SHP77 treated with DMSO at 0.1 percent for 48 hours (cell line): Measurements from ENCODE around the gene SGMS1.
"Not testable (repeated sequence)": the region's sequence is repeated elsewhere in the genome, so short reads cannot be mapped to it uniquely, and the experiment has no call there.

Source experiments
- DNase-seq: peaks from one replicate; lab custom pipeline; 2025; lab: John Stamatoyannopoulos, UW

Gene SGMS1

DNA sequence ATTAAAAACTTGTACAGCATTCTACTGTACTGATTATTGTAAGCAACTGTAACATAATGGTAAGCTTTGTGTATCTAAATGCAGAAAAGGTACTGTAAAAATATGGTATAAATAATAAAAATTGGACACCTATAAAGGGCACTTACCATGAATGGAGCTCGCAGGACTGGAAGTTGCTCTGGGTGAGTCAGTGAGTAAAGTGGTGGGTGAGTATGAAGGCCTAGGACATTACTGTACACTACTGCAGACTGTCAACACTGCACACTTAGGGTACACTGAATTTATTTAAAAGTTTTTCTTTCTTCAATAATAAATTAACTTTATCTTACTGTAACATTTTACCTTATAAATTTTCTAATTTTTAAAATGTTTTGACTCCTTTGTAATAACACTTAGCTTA lies 253.8 kb downstream of the SGMS1 start:
- no peak for DNase-seq

DNA sequence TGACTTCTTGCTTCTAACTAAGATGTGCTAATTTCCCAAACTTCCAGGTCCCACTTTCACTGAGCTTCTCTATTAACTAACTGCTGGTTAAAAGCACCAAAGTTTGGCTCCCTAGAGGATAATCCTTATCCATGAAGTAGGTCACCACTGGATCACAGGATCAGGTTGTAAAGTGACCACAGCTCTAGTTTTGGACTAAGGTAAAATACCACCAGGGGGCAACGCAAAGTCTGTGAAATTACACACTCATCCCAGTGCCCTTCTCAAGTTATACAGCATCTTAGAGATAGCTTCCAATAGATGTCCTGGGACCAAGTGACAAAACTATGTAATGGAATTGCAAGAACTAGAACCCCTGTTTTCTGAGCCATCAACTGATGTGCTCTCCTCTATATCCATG lies 256.0 kb downstream of the SGMS1 start:
- DNase-seq: no peak

DNA sequence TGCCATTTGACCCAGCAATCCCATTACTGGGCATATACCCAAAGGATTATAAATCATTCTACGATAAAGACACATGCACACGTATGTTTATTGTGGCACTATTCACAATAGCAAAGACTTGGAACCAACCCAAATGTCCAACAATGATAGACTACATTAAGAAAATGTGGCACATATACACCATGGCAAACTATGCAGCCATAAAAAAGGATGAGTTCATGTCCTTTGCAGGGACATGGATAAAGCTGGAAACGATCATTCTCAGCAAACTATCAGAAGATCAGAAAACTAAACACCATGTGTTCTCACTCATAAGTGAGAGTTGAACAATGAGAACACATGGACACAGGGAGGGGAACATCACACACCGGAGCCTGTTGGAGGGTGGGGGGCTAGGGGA lies 257.3 kb downstream of the SGMS1 start:
- DNase-seq: not testable (repeated sequence)

DNA sequence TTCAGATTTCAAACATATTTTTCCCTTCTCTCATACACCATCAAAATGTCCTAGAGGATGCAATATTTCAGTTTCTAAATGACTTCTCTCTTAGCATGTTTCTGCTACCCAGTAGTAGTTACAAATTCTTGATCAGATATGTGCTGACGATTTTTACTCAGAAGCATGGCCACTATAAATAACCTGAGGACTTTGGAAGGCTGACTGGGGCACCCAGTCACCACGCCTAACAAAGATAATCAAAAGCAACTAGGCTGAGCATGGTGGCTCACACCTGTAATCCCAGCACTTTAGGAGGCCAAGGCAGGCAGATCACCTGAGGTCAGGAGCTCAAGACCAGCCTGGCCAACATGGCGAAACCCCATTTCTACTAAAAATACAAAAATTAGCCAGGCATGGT lies 259.0 kb downstream of the SGMS1 start:
- not testable (repeated sequence) for DNase-seq

DNA sequence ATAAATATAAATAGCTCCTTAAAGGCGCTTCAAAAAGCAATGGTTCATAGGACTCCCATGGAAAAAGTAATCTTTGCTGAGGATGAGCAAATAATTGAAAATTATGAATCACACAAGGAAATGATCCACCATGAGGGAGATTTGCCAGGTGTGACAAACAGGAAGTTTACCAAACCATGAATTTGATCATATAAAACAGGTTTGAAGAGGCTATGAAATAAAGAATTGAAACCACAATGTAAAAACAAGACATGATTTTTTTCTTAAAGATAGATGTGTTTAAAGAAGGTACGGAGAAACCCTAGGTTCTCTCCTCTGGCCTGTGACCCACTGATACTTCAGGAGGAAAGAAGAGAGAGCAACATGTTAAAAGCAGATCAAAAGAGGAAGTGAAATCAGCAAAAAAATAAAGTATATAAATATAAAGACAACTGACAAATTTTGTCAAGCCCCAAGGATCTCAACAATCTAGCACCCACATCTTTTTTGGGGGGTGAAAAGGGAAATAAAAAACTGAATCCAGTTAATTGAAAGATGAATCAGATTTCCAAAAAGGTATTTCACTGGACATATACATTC lies 261.1 kb downstream of the SGMS1 start:
- DNase-seq: no peak

DNA sequence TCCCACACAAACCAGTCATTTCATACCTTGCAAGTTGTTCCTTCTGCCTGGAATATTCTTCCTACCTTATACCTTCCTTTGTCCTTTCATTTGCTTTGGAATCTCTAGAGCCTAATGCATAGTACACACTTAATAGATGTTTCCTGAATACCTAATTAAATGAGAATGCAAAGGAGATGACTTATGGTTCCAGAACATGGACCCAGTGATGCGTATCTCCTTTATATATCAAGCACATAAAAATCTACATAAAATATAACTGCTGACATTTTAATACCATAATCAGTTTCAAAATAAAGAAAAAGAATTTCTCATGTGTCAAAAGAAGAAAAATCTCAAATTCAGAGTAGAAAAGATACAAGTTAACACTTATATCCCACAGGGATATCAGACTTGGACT lies 261.8 kb downstream of the SGMS1 start:
- DNase-seq: no peak

DNA sequence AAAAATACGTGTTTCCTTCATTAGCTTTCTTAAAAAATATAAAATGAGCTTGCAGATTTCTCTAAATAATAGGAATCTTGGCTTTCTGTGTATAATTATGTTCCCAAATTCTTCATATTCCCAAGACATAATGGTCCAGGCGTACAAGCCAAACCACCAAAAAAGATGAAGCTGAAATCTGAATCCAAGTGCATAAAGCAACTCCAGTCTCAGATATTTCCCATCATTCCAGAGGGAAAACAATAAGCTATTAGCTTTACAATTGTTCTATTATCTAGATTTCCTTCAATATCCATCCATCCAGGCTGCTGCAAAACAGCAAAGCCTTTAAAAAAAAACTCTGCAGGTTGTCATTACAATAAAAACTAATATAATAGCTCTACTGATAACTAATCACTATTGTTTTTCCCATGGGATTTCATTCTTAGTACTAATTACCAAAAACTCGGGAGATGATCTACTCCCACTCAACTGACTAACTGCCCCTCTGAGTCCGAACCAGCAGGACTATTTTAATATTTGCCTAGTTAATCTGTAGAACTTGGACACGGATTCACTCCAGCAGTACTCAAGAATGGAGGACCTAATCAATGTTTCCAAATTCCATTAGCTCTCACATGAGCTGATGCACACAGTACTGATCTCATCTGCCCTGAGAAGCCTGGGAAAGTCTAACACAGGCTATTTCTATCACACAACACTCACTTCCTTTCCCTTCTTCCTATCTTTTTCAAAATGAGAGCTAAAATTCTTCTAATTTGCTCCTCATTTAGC lies 263.5 kb downstream of the SGMS1 start:
- no peak for DNase-seq

DNA sequence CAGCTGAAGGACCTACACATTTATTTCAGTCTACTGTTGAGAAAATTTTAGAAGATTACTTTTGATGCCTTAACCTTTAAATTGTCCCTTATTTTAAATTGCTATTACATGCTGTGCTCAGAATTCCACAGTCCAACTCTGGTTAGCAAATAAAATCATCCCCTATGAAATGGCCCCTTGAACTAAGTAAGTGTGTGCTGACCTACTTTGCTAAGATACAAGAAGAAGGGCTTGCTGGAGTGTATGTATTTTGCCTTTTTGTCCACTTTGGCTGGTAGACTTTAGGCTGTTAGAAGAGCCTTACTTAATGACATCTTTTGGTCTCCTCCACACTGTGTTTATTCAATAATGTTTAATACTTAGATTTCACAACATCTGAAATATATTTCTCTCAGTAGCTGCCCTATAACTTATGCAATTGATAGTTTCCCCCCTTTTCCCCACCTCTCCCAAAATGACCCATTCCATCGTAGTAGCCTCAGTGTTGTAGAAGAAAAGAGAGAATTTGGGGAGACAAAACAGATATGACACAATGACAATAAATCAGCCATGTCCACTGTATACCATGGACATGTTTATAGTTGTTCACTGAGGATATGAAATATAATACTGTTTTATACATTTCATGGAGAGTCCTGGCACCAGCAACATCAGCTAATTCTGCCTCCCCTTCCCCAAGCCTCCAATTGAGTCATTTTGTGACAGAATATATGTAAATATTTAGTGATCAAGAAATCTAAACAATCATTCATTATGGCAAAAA lies 264.6 kb downstream of the SGMS1 start:
- DNase-seq: no peak

DNA sequence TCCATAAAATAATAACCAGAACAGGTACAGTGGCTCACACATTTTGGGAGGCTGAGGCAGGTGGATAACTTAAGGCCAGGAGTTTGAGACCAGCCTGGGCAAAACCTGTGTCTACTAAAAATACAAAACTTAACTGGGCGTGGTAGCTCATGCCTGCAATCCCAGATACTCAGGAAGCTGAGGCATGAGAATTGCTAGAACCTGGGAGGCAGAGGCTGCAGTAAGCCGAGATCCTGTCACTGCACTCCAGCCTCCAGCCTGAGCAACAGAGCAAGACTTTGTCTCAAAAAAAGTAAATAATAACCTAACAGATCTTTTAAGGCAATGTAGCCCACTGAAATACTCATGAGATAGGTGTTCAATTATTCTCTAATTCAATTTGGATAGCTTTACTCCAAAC lies 265.3 kb downstream of the SGMS1 start:
- no peak for DNase-seq

DNA sequence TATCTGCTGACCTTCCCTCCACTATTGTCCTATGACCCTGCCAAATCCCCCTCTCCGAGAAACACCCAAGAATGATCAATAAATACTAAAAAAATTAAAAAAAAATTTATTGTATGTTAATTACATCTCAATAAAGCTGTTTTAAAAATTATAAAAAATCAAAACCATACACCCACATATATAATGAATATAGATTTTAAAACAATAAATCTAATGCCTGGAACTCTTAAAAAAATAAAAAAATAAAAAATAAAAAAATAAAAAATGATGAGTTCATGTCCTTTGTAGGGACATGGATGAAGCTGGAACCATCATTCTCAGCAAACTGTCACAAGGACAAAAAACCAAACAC lies 267.3 kb downstream of the SGMS1 start:
- DNase-seq: not testable (repeated sequence)

DNA sequence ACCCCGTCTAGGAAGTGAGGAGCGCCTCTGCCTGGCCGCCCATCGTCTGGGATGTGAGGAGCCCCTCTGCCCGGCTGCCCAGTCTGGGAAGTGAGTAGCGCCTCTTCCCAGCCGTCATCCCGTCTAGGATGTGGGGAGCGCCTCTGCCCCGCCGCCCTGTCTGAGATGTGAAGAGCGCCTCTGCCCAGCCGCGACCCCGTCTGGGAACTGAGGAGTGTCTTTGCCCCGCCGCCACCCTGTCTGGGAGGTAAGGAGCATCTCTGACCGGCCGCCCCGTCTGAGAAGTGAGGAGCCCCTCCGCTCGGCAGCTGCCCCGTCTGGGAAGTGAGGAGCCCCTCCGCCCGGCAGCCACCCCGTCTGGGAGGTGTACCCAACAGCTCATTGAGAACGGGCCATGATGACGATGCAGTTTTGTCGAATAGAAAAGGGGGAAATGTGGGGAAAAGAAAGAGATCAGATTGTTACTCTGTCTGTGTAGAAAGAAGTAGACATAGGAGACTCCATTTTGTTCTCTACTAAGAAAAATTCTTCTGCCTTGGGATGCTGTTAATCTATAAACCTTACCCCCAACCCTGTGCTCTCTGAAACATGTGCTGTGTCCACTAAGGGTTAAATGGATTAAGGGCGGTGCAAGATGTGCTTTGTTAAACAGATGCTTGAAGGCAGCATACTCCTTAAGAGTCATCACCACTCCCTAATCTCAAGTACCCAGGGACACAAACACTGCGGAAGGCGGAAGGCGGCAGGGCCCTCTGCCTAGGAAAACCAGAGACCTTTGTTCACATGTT lies 267.9 kb downstream of the SGMS1 start:
- DNase-seq: not testable (repeated sequence)

DNA sequence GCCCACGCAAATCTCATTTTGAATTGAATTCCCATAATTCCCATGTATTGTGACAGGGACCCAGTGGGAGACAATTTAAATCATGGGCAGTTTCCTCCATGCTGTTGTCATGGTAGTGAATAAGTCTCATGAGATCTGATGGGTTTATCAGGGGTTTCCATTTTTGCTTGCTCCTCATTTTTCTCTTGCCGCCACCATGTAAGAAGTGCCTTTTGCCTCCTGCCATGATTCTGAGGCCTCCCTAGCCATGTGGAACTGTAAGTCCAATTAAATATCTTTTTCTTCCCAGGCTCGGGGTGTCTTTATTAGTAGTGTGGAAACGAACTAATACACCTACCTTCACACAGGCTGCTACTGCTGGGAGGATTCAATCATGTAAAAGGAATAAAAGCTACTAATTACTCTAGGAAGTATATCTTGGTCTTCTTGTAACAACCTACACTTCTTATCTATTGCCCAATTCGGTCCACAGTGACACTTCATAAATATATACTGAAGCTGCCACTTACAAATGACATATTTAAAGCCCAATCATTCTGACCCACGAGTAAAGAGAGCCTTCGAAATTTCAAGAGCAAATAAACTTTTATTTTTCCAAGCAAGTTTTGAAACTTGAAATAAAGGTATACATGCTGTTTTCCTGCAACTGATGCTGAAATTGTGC lies 272.1 kb downstream of the SGMS1 start:
- no peak for DNase-seq

DNA sequence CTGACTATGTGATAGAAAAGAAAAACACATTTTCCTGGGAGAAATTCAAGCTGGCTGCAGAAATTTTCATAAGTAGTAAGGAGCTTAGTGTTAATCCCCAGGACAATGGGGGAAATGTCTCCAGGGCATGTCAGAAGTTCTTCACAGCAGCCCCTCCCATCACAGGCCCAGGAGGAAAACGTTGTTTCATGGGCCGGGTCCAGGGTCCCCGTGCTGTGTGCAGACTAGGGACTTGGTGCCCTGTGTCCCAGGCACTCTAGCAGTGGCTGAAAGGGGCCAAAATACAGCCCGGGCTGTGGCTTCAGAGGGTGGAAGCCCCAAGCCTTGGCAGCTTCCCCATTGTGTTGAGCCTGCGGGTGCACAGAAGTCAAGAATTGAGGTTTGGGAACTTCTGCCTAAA lies 273.4 kb downstream of the SGMS1 start:
- DNase-seq: no peak

DNA sequence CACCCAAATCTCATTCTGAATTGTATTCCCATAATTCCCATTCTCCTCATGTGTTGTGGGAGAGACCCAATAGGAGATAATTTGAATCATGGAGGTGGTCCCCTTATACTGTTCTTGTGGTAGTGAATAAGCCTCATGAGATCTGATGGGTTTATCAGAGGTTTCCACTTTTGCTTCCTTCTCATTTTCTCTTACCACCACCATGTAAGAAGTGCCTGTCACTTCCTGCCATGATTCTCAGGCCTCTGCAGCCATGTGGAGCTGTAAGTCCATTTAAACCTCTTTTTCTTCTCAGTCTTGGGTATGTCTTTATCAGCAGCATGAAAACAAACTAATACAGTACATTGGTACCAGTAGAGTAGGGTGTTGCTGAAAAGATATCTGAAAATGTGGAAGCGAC lies 274.2 kb downstream of the SGMS1 start:
- DNase-seq: no peak

DNA sequence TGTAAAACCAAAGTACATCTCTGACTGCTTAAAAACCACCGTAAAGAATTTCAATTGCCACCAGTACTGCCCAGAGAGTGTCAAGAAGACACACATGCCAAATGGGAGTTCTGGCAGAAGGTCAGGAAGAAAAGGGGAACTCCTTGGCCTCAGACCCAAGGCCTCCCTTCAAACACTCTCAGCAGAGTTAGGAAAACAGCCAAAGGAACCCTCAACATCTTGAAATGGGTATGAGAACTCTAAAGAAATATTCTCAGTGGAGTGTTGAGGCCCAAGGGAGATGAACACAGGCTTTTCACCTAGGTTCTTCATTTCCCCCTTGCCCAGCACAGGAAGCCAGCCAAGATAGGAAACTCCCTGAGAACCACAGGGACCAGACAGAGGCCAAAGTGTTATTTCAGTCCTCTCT lies 276.4 kb downstream of the SGMS1 start:
- no peak for DNase-seq

DNA sequence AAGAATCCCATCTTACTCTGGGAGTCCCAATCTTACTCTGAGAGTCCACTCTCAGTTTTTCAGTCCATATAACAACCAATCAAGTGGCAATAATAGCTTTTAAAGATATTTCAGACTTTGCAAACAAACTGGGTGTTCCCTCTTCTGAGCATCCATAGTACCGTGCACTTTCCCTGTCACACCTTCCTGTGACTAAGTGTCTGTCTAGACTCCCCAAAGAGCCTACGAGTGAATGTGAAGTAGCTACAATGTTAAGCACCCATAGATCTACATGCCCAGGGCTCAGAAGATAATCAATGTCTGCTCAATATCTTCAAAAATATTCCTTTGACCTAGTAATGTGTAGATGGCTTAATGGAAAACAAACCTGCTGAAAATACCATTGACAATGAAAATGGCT lies 276.8 kb downstream of the SGMS1 start:
- DNase-seq: no peak

DNA sequence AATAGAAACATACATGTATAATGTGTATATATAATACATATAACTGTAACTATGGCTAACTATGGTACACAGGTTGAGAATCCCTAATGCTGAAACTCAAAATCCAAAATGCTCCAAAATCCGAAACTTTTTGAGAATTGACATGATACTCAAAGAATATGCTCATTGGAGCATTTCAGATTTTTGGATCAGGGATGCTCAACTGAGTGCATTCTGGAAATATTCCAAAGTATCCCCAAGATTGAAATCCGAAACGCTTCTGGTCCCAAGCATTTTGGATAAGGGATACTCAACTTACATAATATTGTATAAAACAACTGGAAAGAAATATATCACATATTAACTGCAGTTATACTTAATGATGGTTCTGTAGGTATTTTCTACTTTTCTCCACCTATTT lies 278.2 kb downstream of the SGMS1 start:
- no peak for DNase-seq

DNA sequence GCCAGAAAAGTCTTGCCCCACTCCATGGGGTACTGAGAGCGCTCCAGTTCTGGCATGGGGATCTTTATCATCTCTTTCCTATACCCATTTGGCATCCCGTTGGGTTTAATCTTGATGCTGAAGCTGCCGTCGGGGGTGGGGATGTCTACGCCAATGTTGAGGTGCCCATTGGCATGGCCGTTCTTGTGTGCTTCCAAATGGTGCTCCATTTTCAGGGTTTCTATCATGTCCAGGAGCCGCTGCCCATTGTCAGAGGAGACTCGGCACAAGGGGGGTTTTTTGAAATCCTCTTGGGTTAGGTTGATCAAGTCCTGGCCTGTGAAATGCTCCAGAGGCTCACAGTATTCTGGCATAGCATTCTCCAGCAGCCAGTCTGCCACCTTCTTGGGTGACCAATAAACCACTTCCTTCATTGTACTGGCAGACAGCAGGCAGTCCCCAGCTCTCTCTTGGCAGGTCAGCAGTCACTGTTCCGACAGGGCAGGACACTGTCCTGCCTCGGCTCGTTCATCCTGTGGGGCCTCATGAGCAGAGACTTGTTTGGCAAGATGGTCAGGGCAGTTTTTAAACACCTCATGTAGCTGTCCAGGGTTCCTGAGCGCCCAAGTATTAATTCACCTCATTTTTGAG lies 279.9 kb downstream of the SGMS1 start:
- no peak for DNase-seq

DNA sequence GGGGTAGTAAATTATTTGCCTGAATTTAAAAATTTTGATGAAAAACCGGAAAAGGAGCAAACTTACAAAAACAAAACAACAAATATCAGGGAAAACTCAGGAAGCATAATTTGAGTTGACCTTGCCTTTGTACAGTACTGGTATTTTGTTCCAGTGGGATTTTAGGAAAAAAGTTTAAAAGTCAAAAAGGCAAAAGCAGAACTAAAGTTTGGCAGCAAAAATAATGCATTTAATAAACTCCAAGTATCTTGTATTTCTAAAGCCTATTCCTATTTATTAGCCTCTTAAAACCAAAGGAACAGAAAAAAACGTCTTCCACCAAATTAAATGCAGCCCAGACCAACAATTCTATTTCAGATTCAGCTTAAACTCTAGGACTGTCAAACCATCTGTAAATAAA lies 281.8 kb downstream of the SGMS1 start:
- DNase-seq: no peak

DNA sequence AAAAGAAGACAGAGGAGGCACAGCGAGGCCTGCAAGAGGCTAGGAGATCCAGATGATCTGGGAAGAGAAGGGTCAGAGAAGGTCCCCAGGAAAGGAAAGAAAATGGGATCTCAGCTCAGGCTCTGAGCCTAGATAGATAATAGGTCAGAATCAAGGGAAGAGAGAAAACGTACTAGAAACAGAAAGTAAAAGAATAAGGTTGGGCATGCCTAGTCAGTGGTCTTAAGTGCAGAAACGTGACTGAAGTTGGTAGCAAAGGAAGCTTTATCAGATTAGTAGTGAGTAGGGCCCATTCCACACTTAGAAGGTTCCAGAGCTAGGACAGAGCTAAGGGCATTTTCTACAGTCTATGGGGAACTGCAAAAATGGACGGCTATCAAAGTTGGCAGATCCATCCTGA lies 287.6 kb downstream of the SGMS1 start:
- no peak for DNase-seq

DNA sequence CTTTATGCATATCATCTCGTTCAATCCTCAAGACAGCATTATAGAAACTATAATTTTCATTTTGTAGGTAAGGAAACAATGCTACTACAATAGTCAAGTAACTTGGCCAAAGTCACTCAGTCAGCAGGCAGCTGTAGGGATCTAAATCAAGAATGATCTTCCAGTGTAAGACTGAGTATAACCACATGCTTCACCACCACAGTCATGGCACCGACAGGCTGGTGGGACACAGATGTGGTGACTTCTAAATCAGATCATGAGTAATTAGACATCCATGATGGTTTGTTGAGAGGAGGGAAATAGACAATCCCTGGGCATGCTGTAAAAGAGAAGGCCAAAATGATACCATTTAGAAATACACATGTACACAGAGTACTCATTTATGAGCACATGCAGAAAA lies 288.4 kb downstream of the SGMS1 start:
- DNase-seq: no peak

DNA sequence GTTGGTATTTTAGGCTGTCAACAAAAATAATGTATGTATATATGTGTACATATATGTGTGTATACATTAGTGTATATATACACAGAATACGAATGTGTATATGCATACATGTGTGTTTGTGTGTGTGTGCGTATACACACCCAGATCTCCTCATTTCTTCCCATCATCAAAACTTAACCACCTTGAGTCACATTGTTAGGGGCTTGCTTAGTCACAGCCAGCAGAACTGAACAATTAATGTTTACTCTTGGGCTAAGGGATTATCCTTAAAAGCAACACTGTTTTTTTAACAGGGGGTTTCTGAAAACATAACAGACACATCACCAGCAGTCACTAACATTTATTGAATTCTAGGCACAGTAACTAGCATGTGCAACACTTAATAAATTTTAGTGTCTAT lies 289.5 kb downstream of the SGMS1 start:
- no peak for DNase-seq
